Measurements from ENCODE around the gene TTC17.
"Not testable (repeated sequence)": the region's sequence is repeated elsewhere in the genome, so short reads cannot be mapped to it uniquely, and the experiment has no call there.

TTC17 gene

GRCh38 chr11:43462359-43462758 is 103.6 kb downstream of the TTC17 start:
- DNase-seq: no peak

GRCh38 chr11:43467958-43468357 is 109.2 kb downstream of the TTC17 start:
- no peak for DNase-seq

- not testable (repeated sequence) for DNase-seq
Observed at GRCh38 chr11:43477491-43477890, 118.8 kb downstream of the TTC17 start.

GRCh38 chr11:43486141-43486540 is 127.4 kb downstream of the TTC17 start:
- no peak for DNase-seq

- no peak for DNase-seq
Observed at GRCh38 chr11:43489869-43490465, 131.2 kb downstream of the TTC17 start.

GRCh38 chr11:43492701-43493100 is 134.0 kb downstream of the TTC17 start:
- no peak for DNase-seq

GRCh38 chr11:43493431-43493830 is 134.7 kb downstream of the TTC17 start:
- DNase-seq: no peak

- no peak for DNase-seq
Observed at GRCh38 chr11:43497144-43497543, 138.4 kb downstream of the TTC17 start.

GRCh38 chr11:43498561-43498960 is 139.8 kb downstream of the TTC17 start:
- DNase-seq: no peak

GRCh38 chr11:43503417-43503816 is 144.7 kb downstream of the TTC17 start:
- DNase-seq: no peak

- DNase-seq: no peak
Observed at GRCh38 chr11:43504316-43504950, 145.7 kb downstream of the TTC17 start.

- DNase-seq: no peak
Observed at GRCh38 chr11:43505171-43505570, 146.5 kb downstream of the TTC17 start.

GRCh38 chr11:43507171-43507570 is 148.5 kb downstream of the TTC17 start:
- DNase-seq: no peak

GRCh38 chr11:43508511-43508918 is 149.8 kb downstream of the TTC17 start:
- no peak for DNase-seq

GRCh38 chr11:43511959-43512358 is 153.2 kb downstream of the TTC17 start:
- no peak for DNase-seq

GRCh38 chr11:43515090-43515489 is 156.4 kb downstream of the TTC17 start:
- no peak for DNase-seq

GRCh38 chr11:43516316-43516850 is 157.7 kb downstream of the TTC17 start:
- no peak for DNase-seq

GRCh38 chr11:43517518-43517917 is 158.8 kb downstream of the TTC17 start:
- DNase-seq: no peak

GRCh38 chr11:43518408-43519160 is 159.9 kb downstream of the TTC17 start:
- no peak for DNase-seq

- DNase-seq: no peak
Observed at GRCh38 chr11:43521471-43521870, 162.8 kb downstream of the TTC17 start.

GRCh38 chr11:43523632-43524031 is 164.9 kb downstream of the TTC17 start:
- DNase-seq: no peak

GRCh38 chr11:43532041-43532440 is 173.3 kb downstream of the TTC17 start:
- no peak for DNase-seq

GRCh38 chr11:43537833-43538615 is 179.3 kb downstream of the TTC17 start:
- no peak for DNase-seq
